AML-193 (cell line): ENCODE measurements around the gene NLN.
"Not testable (repeated sequence)": the region's sequence is repeated elsewhere in the genome, so short reads cannot be mapped to it uniquely, and the experiment has no call there.

Experiments used
- DNase-seq, 2 experiments: peaks; one replicate each; lab custom pipeline; 2025; lab: John Stamatoyannopoulos, UW

NLN gene

GRCh38 chr5:65832603-65833228 lies 110.7 kb downstream of the NLN start:
- no peak for DNase-seq

- no peak for DNase-seq
Measured at GRCh38 chr5:65833780-65834179, 111.8 kb downstream of the NLN start.

DNA sequence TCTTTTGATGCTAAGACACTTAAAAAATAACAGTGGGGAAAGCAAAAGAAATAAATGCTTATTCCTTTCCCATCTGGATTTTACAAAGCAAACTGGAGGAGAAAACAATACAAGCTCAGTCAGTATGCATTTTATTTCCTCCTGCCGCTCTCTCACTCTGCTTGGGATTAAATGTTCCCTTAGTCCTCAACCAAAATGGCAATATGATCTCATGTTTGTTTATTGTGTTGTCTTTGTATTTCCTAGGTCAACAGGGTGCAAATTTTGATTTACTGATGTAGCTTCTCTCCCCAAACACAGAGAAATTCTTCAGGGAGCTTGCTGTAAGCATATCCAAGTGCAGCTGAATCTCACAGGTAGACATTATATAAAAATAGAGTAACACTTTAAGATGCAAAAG lies 112.3 kb downstream of the NLN start:
- DNase-seq = no peak

- DNase-seq = no peak
Measured at GRCh38 chr5:65835191-65835590, 113.2 kb downstream of the NLN start.

- DNase-seq = no peak
Measured at GRCh38 chr5:65837139-65837538, 115.1 kb downstream of the NLN start.

- DNase-seq = not testable (repeated sequence)
Measured at GRCh38 chr5:65839170-65839569, 117.2 kb downstream of the NLN start.

GRCh38 chr5:65840071-65840470 lies 118.1 kb downstream of the NLN start:
- DNase-seq = no peak

- peak in 1 of 2 experiments; percentile 39 for DNase-seq
Measured at GRCh38 chr5:65844763-65845162, 122.8 kb downstream of the NLN start.

- no peak for DNase-seq
Measured at GRCh38 chr5:65846101-65846500, 124.1 kb downstream of the NLN start.

DNA sequence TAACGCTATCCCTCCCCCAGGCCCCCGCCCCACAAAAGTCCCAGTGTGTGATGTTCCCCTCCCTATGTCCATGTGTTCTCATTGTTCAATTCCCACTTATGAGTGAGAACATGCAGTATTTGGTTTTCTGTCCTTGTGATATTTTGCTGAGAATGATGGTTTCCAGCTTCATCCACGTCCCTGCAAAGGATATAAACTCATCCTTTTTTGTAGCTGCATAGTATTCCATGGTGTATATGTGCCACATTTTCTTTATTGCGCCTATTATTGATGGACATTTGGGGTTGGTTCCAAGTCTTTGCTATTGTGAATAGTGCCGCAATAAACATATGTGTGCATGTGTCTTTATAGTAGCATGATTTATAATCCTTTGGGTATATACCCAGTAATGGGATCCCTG lies 125.0 kb downstream of the NLN start:
- DNase-seq = not testable (repeated sequence)

DNA sequence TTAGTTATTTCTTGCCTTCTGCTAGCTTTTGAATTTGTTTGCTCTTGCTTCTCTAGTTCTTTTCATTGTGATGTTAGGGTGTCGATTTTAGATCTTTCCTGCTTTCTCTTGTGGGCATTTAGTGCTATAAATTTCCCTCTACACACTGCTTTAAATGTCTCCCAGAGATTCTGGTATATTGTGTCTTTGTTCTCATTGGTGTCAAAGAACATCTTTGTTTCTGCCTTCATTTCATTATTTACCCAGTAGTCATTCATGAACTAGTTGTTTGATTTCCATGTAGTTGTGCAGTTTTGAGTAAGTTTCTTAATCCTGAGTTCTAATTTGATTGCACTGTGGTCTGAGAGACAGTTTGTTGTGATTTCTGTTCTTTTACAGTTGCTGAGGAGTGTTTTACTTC lies 127.9 kb downstream of the NLN start:
- DNase-seq = not testable (repeated sequence)

DNA sequence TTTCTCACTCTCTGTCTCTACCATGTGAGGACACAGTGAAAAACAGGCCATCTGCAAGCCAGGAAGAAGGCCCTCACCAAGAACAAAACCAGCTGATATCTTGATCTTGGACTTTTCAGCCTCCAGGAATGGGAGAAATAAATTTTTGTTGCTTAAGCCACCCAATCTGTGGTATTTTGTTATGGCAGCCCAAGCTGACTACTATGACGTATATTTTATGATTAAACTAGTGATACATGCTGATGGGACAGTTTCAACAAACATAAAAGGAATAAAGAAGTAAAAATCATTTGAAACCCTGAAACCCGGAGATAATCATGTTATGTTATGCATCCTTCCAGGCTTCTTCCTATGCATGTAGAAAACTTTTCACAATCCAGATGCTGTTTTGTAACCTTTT lies 132.9 kb downstream of the NLN start:
- no peak for DNase-seq

- no peak for DNase-seq
Measured at GRCh38 chr5:65855766-65856315, 133.8 kb downstream of the NLN start.

- no peak for DNase-seq
Measured at GRCh38 chr5:65856520-65856919, 134.5 kb downstream of the NLN start.

- DNase-seq = no peak
Measured at GRCh38 chr5:65858316-65858715, 136.3 kb downstream of the NLN start.

- DNase-seq = no peak
Measured at GRCh38 chr5:65861830-65862241, 139.8 kb downstream of the NLN start.

- no peak for DNase-seq
Measured at GRCh38 chr5:65862384-65862783, 140.4 kb downstream of the NLN start.

DNA sequence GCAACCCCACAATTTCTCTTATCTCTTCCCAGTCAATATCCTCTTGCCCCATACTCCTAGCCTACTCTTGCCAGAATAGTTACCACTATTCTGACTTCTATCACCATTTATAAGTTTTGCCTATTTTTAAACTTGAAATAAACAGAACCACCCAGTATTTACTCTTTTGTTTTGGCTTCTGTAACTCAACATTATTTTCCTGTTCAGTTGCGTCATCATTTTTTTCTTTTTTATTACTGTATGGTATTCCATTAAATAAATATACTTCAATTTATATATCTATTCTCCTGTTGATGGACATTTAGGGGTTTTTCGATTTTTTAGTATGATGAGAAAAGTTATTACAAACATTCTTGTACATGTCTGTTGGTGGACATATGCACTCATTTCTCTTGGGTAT lies 141.7 kb downstream of the NLN start:
- DNase-seq = no peak

DNA sequence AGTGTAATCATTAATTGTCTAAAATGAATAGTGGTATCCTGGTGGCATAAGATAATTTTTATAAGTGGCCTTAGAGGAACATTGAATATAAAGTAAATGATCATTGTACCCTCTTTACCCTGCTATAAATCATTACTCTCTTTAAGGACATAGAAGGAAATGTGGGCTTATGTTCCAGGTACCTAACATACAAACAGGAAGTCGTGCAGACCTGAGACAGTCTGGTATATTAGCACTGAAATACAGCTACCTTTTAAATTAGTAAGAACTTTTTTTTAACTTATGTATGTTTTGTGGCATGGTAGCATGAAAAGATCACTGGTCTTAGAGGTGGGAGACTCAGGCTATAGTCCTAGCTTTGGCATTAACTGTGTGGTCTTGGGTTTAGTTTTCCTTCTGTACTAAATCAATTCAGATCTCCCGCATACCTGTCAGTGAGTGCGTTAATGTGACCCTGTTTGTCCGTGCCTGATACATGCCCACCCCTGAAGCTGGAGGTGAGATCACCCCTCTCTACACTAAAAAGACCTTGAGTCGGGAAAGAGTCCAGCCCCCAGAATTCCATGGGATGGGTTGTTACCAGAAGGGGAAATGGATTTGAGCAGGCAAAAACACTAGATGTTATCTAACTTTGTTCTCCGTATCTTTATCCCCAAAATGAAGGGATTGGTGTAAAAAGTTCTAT lies 145.0 kb downstream of the NLN start:
- DNase-seq = no peak

- DNase-seq = no peak
Measured at GRCh38 chr5:65867542-65868195, 145.7 kb downstream of the NLN start.

DNA sequence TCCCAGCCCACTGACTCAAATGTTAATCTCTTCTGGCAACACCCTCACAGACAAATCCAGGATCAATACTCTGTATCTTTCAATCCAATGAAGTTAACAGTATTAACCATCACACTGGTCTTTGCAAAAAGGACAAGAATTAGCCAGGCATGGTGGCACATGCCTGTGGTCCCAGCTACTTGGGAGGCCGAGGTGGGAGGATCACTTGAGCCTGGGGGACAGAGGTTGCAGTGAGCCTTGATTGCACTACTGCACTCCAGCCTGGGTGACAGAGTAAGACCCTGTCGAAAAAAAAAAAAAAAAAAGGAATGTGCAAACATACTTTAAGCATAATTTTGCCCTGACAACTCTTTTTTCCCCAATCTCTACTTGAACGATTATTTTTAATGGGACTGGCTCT lies 146.5 kb downstream of the NLN start:
- no peak for DNase-seq

DNA sequence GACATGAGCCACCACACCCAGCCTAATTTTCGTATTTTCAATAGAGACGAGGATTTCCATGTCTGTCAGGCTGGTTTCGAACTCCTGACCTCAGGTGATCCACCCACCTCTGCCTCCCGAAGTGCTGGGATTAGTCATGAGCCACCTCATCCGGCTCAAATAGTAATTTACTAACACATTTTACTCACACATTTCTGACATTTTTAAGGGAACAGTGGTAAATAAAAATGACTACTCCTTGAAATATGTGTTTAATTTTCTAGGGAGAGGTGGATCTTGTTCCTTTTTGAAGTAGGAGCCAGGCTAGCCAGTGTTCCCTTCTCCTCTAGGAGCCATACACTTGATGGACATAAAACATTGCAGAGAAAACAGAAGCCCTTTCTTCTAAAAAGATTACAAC lies 149.2 kb downstream of the NLN start:
- DNase-seq = no peak

- DNase-seq = not testable (repeated sequence)
Measured at GRCh38 chr5:65871776-65872175, 149.8 kb downstream of the NLN start.
